HepG2 (cell line): Measurements from ENCODE around the gene CD302. TPM values are rescaled to one million over a fixed set of nuclear protein-coding genes. Genes with fewer than 3 reads are reported as not detected.
"Not testable (repeated sequence)": the region's sequence is repeated elsewhere in the genome, so short reads cannot be mapped to it uniquely, and the experiment has no call there.

Experiments used
- ATAC-seq: fragments of 200-7000 bp; cut with Tn5 transposase; 3 replicates; pipeline ENCODE4 v1.9.1; 2020; ENCODE audit warnings: mild to moderate bottlenecking, moderate library complexity
- BruUV-seq: library from RNA; stranded (reverse); fragments of 400-500 nt; replicated peaks from 2 replicates; lab custom pipeline; 2021; lab: Mats Ljungman, UMichigan
- CTCF ChIA-PET: fragments of 300-600 bp; formaldehyde crosslinking; extraction: SDS; loops from one replicate; lab custom pipeline; 2021; ENCODE audit warnings: low total read pairs, inconsistent platforms, low intra/inter-chr PET ratio; lab: Yijun Ruan, JAX
- POLR2A ChIA-PET: fragments of 350-600 bp; sonication (Branson Sonifier 250); formaldehyde crosslinking; loops from one replicate; lab custom pipeline; 2020; ENCODE audit warnings: antibody characterized with exemption, inconsistent platforms; lab: Yijun Ruan, JAX
- DNase-seq: peaks from one replicate; pipeline ENCODE4 v3.0.0-alpha.2; 2015; ENCODE audit warnings: low spot score
- FAIRE-seq: peaks from 3 replicates; lab custom pipeline; 2011; peaks lifted over from hg19 to GRCh38; lab: Jason Lieb, UNC
- H2AFZ ChIP-seq: one replicate; pipeline ENCODE4 v1.6.1; 2011; ENCODE audit warnings: low read length, inconsistent platforms
- H3K27ac ChIP-seq: fragments of 300-600 bp; 3 replicates; pipeline ENCODE4 v1.8.0; 2011; ENCODE audit warnings: mixed run types, mild to moderate bottlenecking, mixed read lengths, low read length, inconsistent platforms; ENCODE audit not compliant: insufficient read depth; ENCODE audit errors: extremely low read length
- H3K27me3 ChIP-seq, 2 experiments: fragments of 200-600 bp in 1 of 2; 2 replicates in 1 of 2; 3 replicates in 1 of 2; pipeline versions ENCODE4 v1.6.0 to v1.8.0; 2011; ENCODE audit warnings: low read length in 2 of 2, mild to moderate bottlenecking in 2 of 2, moderate library complexity in 2 of 2, inconsistent platforms in 1 of 2; ENCODE audit not compliant: insufficient read depth in 2 of 2, control insufficient read depth in 1 of 2
- H3K36me3 ChIP-seq, 2 experiments: fragments of 200-600 bp in 1 of 2; replicated peaks in 1 of 2; 2 replicates in 1 of 2; 3 replicates in 1 of 2; pipeline versions ENCODE4 v1.5.1 to v1.8.0; 2011; ENCODE audit warnings: low read length in 2 of 2, inconsistent platforms in 1 of 2; ENCODE audit not compliant: insufficient read depth in 2 of 2, control insufficient read depth in 1 of 2
- H3K4me1 ChIP-seq: 2 replicates; pipeline ENCODE4 v1.5.1; 2012; ENCODE audit warnings: low read length, inconsistent platforms; ENCODE audit not compliant: insufficient read depth
- H3K4me2 ChIP-seq: 2 replicates; pipeline ENCODE4 v1.6.0; 2011; ENCODE audit warnings: low read depth, low read length, inconsistent platforms
- H3K4me3 ChIP-seq, 3 experiments: fragments of 200-600 bp in 1 of 3; sonication (generic), shearing (Covaris generic) in 1 of 3; replicated peaks in 1 of 3; 2 replicates each; pipeline ENCODE4 v1.5.1; 2011 to 2016; ENCODE audit warnings: low read length in 3 of 3, inconsistent platforms in 2 of 3, low read depth in 2 of 3, mild to moderate bottlenecking in 2 of 3, control low read depth in 1 of 3, mixed read lengths in 1 of 3; ENCODE audit not compliant: insufficient read depth in 1 of 3
- H3K79me2 ChIP-seq: one replicate; pipeline ENCODE4 v1.6.1; 2011; ENCODE audit warnings: low read length, inconsistent platforms; ENCODE audit not compliant: insufficient read depth
- H3K9ac ChIP-seq: 2 replicates; pipeline ENCODE4 v1.6.0; 2011; ENCODE audit warnings: mild to moderate bottlenecking, low read depth, low read length, inconsistent platforms; ENCODE audit not compliant: insufficient read depth
- H3K9me3 ChIP-seq: 2 replicates; pipeline ENCODE4 v1.5.1; 2012; ENCODE audit warnings: mild to moderate bottlenecking, low read length
- H4K20me1 ChIP-seq: 2 replicates; pipeline ENCODE4 v1.6.0; 2011; ENCODE audit warnings: inconsistent platforms, mild to moderate bottlenecking, low read length, moderate library complexity; ENCODE audit not compliant: insufficient read depth
- ETV6 ChIP-seq: sonication (generic); formaldehyde crosslinking; conservative IDR thresholded peaks from 2 replicates; pipeline ENCODE4 v1.4.0; 2020; ENCODE audit warnings: missing genetic modification reagents
- MTA1 ChIP-seq: sonication (generic); formaldehyde crosslinking; IDR thresholded peaks from 2 replicates; pipeline ENCODE4 v1.4.0; 2020; ENCODE audit warnings: missing genetic modification reagents, mild to moderate bottlenecking, borderline replicate concordance
- NFRKB ChIP-seq: fragments of 450-650 bp; IDR thresholded peaks from 2 replicates; pipeline ENCODE4 v1.6.1; 2017
- NR2F2 ChIP-seq: IDR thresholded peaks from 2 replicates; pipeline ENCODE4 v1.6.1; 2012; ENCODE audit warnings: low read depth, inconsistent platforms, borderline replicate concordance
- REPIN1 ChIP-seq: sonication (generic); formaldehyde crosslinking; IDR thresholded peaks from 2 replicates; pipeline ENCODE4 v1.8.0; 2022; ENCODE audit warnings: missing genetic modification reagents, low read depth, mild to moderate bottlenecking, borderline replicate concordance
- SAP130 ChIP-seq: IDR thresholded peaks from 2 replicates; pipeline ENCODE4 v1.6.1; 2016; ENCODE audit warnings: low read depth
- SOX5 ChIP-seq: IDR thresholded peaks from 2 replicates; pipeline ENCODE4 v1.6.1; 2016; ENCODE audit warnings: borderline replicate concordance
- ZFP90 ChIP-seq: sonication (generic); formaldehyde crosslinking; IDR thresholded peaks from 2 replicates; pipeline ENCODE4 v1.8.0; 2022; ENCODE audit warnings: missing genetic modification reagents, mild to moderate bottlenecking, inconsistent platforms, borderline replicate concordance
- ZNF670 ChIP-seq: sonication (generic); formaldehyde crosslinking; IDR thresholded peaks from 2 replicates; pipeline ENCODE4 v1.8.0; 2022; ENCODE audit warnings: mild to moderate bottlenecking, missing genetic modification reagents, borderline replicate concordance
- ZNF768 ChIP-seq: sonication (generic); formaldehyde crosslinking; IDR thresholded peaks from 2 replicates; pipeline ENCODE4 v1.4.0; 2020; ENCODE audit warnings: missing genetic modification reagents
- WGBS: methylation state at CpG from one replicate; pipeline ENCODE4 v1.1.6; 2017; ENCODE audit warnings: low lambda C conversion rate; 5-methylcytosine and 5-hydroxymethylcytosine counted together
- in situ Hi-C: cut with HindIII; loops from 2 replicates; pipeline ENCODE4 v1.10.0; 2017; ENCODE audit warnings: low pct_unique_long_range_greater_than_20kb; ENCODE audit not compliant: extremely low pct_ligation_motif_present
- intact Hi-C: fragments of 100-400 bp; cut with micrococcal nuclease; formaldehyde crosslinking; loops from one replicate; pipeline ENCODE4 v1.10.0; 2022; ENCODE audit not compliant: unreplicated experiment
- polyA plus RNA-seq, 8 experiments: library from polyadenylated mRNA; depleted of rRNA in 3 of 8; stranded (reverse) in 7 of 8; unstranded in 1 of 8; fragments of >200 nt; fragmentation: Illumina TruSeq in 4 of 8; extraction: Trizol in 4 of 8; gene quantifications; 2 replicates each; pipeline versions ENCODE4 v1.2.1 to v1.2.3, GENCODE V29; 2011 to 2016; ENCODE audit warnings: low read depth in 4 of 8, missing spikeins in 1 of 8, mixed read lengths in 1 of 8; ENCODE audit not compliant: insufficient read depth in 1 of 8
- total RNA-seq, 5 experiments: library from RNA; depleted of rRNA; stranded (reverse); fragments of >200 nt; fragmentation: Illumina TruSeq; extraction: Trizol; gene quantifications; 2 replicates each; pipeline ENCODE4 v1.2.3, GENCODE V29; 2016; ENCODE audit warnings: low read depth in 1 of 5

CD302 gene
- total and polyA plus RNA-seq, 2 of the 13 experiments (the other 11 are each of a cell fraction or from before 2014, with no cell fraction given), result 8.0 to 15.6 TPM

GRCh38 chr2:159788253-159788652, 9.8 kb downstream of the CD302 start:
- Histone ChIP-seq H3K4me1 (peaks cover 7% of the 10 kb centered on the region), H3K79me2 (no peaks in the 10 kb centered on the region), H3K4me2 (no peak overlapping the region), H3K27me3 (no peaks in the 10 kb centered on the region), H3K9me3 (no peaks in the 10 kb centered on the region), H3K9ac (no peak overlapping the region), H4K20me1 (no peaks in the 10 kb centered on the region), H3K27ac (no peak overlapping the region), H3K36me3 (no peaks in the 10 kb centered on the region), H2AFZ (no peak overlapping the region), H3K4me3 (no peak overlapping the region)
- ATAC-seq, result no peak
- 97% methylated on average over 3 of the region's 3 CpGs for WGBS
- FAIRE-seq, result no peak
- DNase-seq, result no peak
- CTCF ChIA-PET, result no interaction called here
- TF ChIP-seq MTA1 (CRISPR knock-in tag) (no peak), NR2F2 (no peak), ZNF670 (no peak), NFRKB (no peak), ETV6 (CRISPR knock-in tag) (no peak), SAP130 (CRISPR knock-in tag) (no peak), SOX5 (CRISPR knock-in tag) (no peak), ZNF768 (CRISPR knock-in tag) (no peak), ZFP90 (CRISPR knock-in tag) (no peak), REPIN1 (CRISPR knock-in tag) (no peak)
- in situ Hi-C loops, result no loop called here
- intact Hi-C loops, result no loop called here
- BruUV-seq, result no TSS peak
- POLR2A ChIA-PET, result no interaction called here

GRCh38 chr2:159787647-159788046, 10.4 kb downstream of the CD302 start:
- FAIRE-seq, CTCF ChIA-PET, H3K4me3 ChIP-seq, in situ Hi-C loops, BruUV-seq, H3K27me3 ChIP-seq, DNase-seq, H3K79me2 ChIP-seq, intact Hi-C loops, H2AFZ ChIP-seq, H3K4me2 ChIP-seq, H3K9ac ChIP-seq, H3K9me3 ChIP-seq, H3K27ac ChIP-seq, POLR2A ChIA-PET, H4K20me1 ChIP-seq, ATAC-seq, H3K36me3 ChIP-seq, H3K4me1 ChIP-seq: not testable (repeated sequence)
- 95% methylated on average over 6 of the region's 6 CpGs for WGBS
